H9 (cell line): ENCODE results near the gene SECTM1. TPM values are rescaled to one million over a fixed set of nuclear protein-coding genes. Genes with fewer than 3 reads are reported as not detected.
A peak's percentile ranks its signal among the peaks of the same experiment; 100 is the strongest.
"Not testable (repeated sequence)": the region's sequence is repeated elsewhere in the genome, so short reads cannot be mapped to it uniquely, and the experiment has no call there.

ENCODE experiments used
- DNase-seq: peaks from one replicate; pipeline ENCODE4 v3.0.0-alpha.2; 2017
- H2AFZ ChIP-seq: one replicate; pipeline ENCODE4 v1.6.1; 2013; ENCODE audit warnings: mild to moderate bottlenecking, low read length, control low read depth, moderate library complexity
- H2AK5ac ChIP-seq: 2 replicates; pipeline ENCODE4 v1.6.1; 2013; ENCODE audit warnings: low read length, control low read depth, mixed read lengths; ENCODE audit not compliant: insufficient read length
- H2BK120ac ChIP-seq: one replicate; pipeline ENCODE4 v1.6.1; 2013; ENCODE audit warnings: low read depth, mild to moderate bottlenecking, low read length, control low read depth, inconsistent platforms; ENCODE audit not compliant: poor library complexity, severe bottlenecking
- H2BK12ac ChIP-seq: 2 replicates; pipeline ENCODE4 v1.6.1; 2013; ENCODE audit warnings: low read length, control low read depth, mixed read lengths, low read depth; ENCODE audit not compliant: insufficient read length
- H2BK15ac ChIP-seq: 2 replicates; pipeline ENCODE4 v1.6.1; 2013; ENCODE audit warnings: low read depth, low read length, control low read depth
- H2BK20ac ChIP-seq: one replicate; pipeline ENCODE4 v1.6.1; 2013; ENCODE audit warnings: low read depth, mild to moderate bottlenecking, low read length, control low read depth, inconsistent platforms; ENCODE audit not compliant: poor library complexity, severe bottlenecking
- H2BK5ac ChIP-seq: 2 replicates; pipeline ENCODE4 v1.6.1; 2013; ENCODE audit warnings: low read length, control low read depth, mixed read lengths; ENCODE audit not compliant: insufficient read length
- H3K14ac ChIP-seq: 2 replicates; pipeline ENCODE4 v1.6.1; 2013; ENCODE audit warnings: low read length, control low read depth; ENCODE audit not compliant: insufficient read depth
- H3K18ac ChIP-seq: 2 replicates; pipeline ENCODE4 v1.6.1; 2013; ENCODE audit warnings: low read depth, mild to moderate bottlenecking, mixed read lengths, low read length, control low read depth; ENCODE audit not compliant: insufficient read length
- H3K23ac ChIP-seq: 2 replicates; pipeline ENCODE4 v1.6.1; 2013; ENCODE audit warnings: low read length, control low read depth, mixed read lengths, low read depth; ENCODE audit not compliant: insufficient read length
- H3K23me2 ChIP-seq: 2 replicates; pipeline ENCODE4 v1.6.1; 2013; ENCODE audit warnings: low read depth, mild to moderate bottlenecking, mixed read lengths, low read length, control low read depth; ENCODE audit not compliant: insufficient read length, poor library complexity, severe bottlenecking
- H3K27ac ChIP-seq: 2 replicates; pipeline ENCODE4 v1.5.1; 2013; ENCODE audit warnings: low read length, control low read depth, mixed read lengths, low read depth; ENCODE audit not compliant: insufficient read length
- H3K27me3 ChIP-seq: 2 replicates; pipeline ENCODE4 v1.6.1; 2013; ENCODE audit warnings: low read length, control low read depth, inconsistent platforms; ENCODE audit not compliant: insufficient read depth
- H3K4ac ChIP-seq: 2 replicates; pipeline ENCODE4 v1.6.1; 2013; ENCODE audit warnings: low read depth, mild to moderate bottlenecking, control low read depth, inconsistent platforms, low read length, moderate library complexity
- H3K4me1 ChIP-seq: 2 replicates; pipeline ENCODE4 v1.6.1; 2013; ENCODE audit warnings: low read length, control low read depth, inconsistent platforms; ENCODE audit not compliant: insufficient read depth
- H3K4me2 ChIP-seq: 2 replicates; pipeline ENCODE4 v1.6.1; 2013; ENCODE audit warnings: low read length, control low read depth, mixed read lengths; ENCODE audit not compliant: insufficient read length, insufficient read depth
- H3K56ac ChIP-seq: 2 replicates; pipeline ENCODE4 v1.6.1; 2013; ENCODE audit warnings: low read depth, mild to moderate bottlenecking, mixed read lengths, low read length, control low read depth; ENCODE audit not compliant: insufficient read length
- H3K79me1 ChIP-seq: 2 replicates; pipeline ENCODE4 v1.6.1; 2013; ENCODE audit warnings: low read depth, mild to moderate bottlenecking, moderate library complexity, low read length, control low read depth, inconsistent platforms; ENCODE audit not compliant: insufficient read depth, poor library complexity, severe bottlenecking
- H3K79me2 ChIP-seq: 2 replicates; pipeline ENCODE4 v1.6.1; 2013; ENCODE audit warnings: low read length, control low read depth, inconsistent platforms; ENCODE audit not compliant: insufficient read depth
- H3K9ac ChIP-seq: 2 replicates; pipeline ENCODE4 v1.6.1; 2013; ENCODE audit warnings: low read length, control low read depth, mixed read lengths; ENCODE audit not compliant: insufficient read length; ENCODE audit errors: extremely low read depth
- H3K9me3 ChIP-seq: one replicate; pipeline ENCODE4 v1.6.1; 2013; ENCODE audit warnings: low read depth, low read length, inconsistent platforms; ENCODE audit not compliant: control insufficient read depth
- H3T11ph ChIP-seq: one replicate; pipeline ENCODE4 v1.6.1; 2013; ENCODE audit warnings: mild to moderate bottlenecking, low read length, control low read depth, inconsistent platforms
- H4K20me1 ChIP-seq: one replicate; pipeline ENCODE4 v1.6.1; 2013; ENCODE audit not compliant: control insufficient read depth, insufficient read length, insufficient read depth
- H4K5ac ChIP-seq: 2 replicates; pipeline ENCODE4 v1.6.1; 2013; ENCODE audit warnings: low read depth, mild to moderate bottlenecking, mixed read lengths, low read length, control low read depth; ENCODE audit not compliant: insufficient read length
- H4K8ac ChIP-seq: replicated peaks from 2 replicates; pipeline ENCODE4 v1.6.1; 2013; ENCODE audit warnings: low read length, control low read depth, mixed read lengths, low read depth; ENCODE audit not compliant: insufficient read length
- H4K91ac ChIP-seq: 2 replicates; pipeline ENCODE4 v1.6.1; 2013; ENCODE audit warnings: low read depth, mild to moderate bottlenecking, moderate library complexity, mixed read lengths, low read length, control low read depth; ENCODE audit not compliant: insufficient read length
- H3K27ac Mint-ChIP-seq, 3 experiments: 2 replicates in 2 of 3; 3 replicates in 1 of 3; pipeline ENCODE4 v1.8.0; 2020 to 2021; ENCODE audit warnings: mixed read lengths in 3 of 3, mild to moderate bottlenecking in 1 of 3, moderate library complexity in 1 of 3
- H3K27me3 Mint-ChIP-seq: 2 replicates; pipeline ENCODE4 v1.8.0; 2021; ENCODE audit warnings: low read depth, mild to moderate bottlenecking, moderate library complexity, mixed read lengths
- H3K36me3 Mint-ChIP-seq, 3 experiments: 2 replicates in 2 of 3; 3 replicates in 1 of 3; pipeline ENCODE4 v1.8.0; 2020 to 2021; ENCODE audit warnings: low read depth in 3 of 3, mixed read lengths in 3 of 3; ENCODE audit not compliant: insufficient read depth in 1 of 3
- H3K4me1 Mint-ChIP-seq, 2 experiments: 2 replicates each; pipeline ENCODE4 v1.8.0; 2020; ENCODE audit warnings: mixed read lengths in 2 of 2
- H3K4me3 Mint-ChIP-seq, 2 experiments: 2 replicates in 1 of 2; 3 replicates in 1 of 2; pipeline ENCODE4 v1.8.0; 2020 to 2021; ENCODE audit warnings: mild to moderate bottlenecking in 2 of 2, mixed read lengths in 2 of 2, moderate library complexity in 1 of 2
- H3K9me3 Mint-ChIP-seq, 2 experiments: 2 replicates in 1 of 2; 3 replicates in 1 of 2; pipeline ENCODE4 v1.8.0; 2020; ENCODE audit warnings: mild to moderate bottlenecking in 2 of 2, mixed read lengths in 2 of 2, moderate library complexity in 1 of 2
- WGBS: extraction: QIAGEN DNeasy Blood & Tissue Kit; methylation state at CpG from one replicate; pipeline ENCODE4 v1.1.7; 2013; ENCODE audit warnings: missing lambda C conversion rate, low lambda C conversion rate, mixed read lengths; ENCODE audit not compliant: insufficient read length; ENCODE audit errors: extremely low coverage; 5-methylcytosine and 5-hydroxymethylcytosine counted together
- total RNA-seq: library from RNA; stranded (reverse); gene quantifications from 2 replicates; pipeline ENCODE4 v1.2.1, GENCODE V29; 2021
- TF ChIP-seq, protein P1 (sequence below): fragments of 200-600 bp; sonication (generic); conservative IDR thresholded peaks from 3 replicates; pipeline ENCODE4 v1.8.0; 2021; ENCODE audit warnings: antibody characterized with exemption, mild to moderate bottlenecking

Gene SECTM1
- total RNA-seq, 1 experiment from 2014 or later: 0.28 TPM

DNA sequence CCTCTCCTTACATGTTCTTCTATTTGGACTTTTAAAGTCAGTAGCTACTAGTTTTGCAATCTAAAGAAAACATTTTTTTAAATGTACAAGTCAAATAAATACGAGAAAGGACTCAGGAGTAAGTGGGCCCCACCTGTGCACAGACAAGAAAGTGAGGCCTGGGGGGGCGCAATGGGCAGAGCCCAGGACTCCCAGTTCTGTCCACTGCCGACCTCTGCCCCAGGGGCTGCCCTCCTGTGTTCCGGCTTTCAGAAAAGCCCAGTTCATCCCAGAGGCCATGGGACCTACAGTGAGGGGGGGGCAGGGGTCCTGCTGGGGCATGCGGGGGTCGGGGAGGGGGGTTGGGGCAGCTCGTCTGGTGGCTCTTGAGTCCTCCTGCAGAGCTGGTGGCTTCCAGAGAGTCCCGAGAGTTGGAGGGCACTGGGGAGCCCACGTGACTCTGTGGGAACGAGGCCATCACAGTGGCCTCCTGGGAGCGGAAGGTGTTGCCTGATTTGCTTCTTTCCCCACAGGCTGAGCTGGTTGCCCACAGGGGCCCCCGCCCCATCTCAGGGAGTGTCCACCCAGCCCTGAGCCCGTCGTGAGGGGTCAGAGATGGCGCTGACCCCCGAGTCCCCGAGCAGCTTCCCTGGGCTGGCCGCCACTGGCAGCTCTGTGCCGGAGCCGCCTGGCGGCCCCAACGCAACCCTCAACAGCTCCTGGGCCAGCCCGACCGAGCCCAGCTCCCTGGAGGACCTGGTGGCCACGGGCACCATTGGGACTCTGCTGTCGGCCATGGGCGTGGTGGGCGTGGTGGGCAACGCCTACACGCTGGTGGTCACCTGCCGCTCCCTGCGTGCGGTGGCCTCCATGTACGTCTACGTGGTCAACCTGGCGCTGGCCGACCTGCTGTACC is 40.4 kb upstream of the SECTM1 start:
- no peak overlapping the region for H4K8ac ChIP-seq
- no peak overlapping the region for H3K9ac ChIP-seq
- no peak overlapping the region for H3K56ac ChIP-seq
- Mint-ChIP-seq H3K4me1 (peaks cover 0 to 8% of the 10 kb centered on the region in 2 experiments; a peak in 3 of 4 replicates), H3K4me3 (no peak overlapping the region), H3K9me3 (peaks cover 2 to 4% of the 10 kb centered on the region in 2 experiments; a peak in 2 of 5 replicates), H3K27me3 (peaks cover 41% of the 10 kb centered on the region), H3K36me3 (no peaks in the 10 kb centered on the region), H3K27ac (no peak overlapping the region)
- H2BK12ac ChIP-seq: no peak overlapping the region
- H3K4me2 ChIP-seq: no peak overlapping the region
- no peaks in the 10 kb centered on the region; the same call in 1 of the 2 replicates for H3K4me1 ChIP-seq
- no peak overlapping the region for H4K91ac ChIP-seq
- H2BK5ac ChIP-seq: no peak overlapping the region
- H3K9me3 ChIP-seq: no peaks in the 10 kb centered on the region
- no peaks in the 10 kb centered on the region for H4K20me1 ChIP-seq
- peaks cover 14% of the 10 kb centered on the region for H3K27me3 ChIP-seq
- H3K79me1 ChIP-seq: no peaks in the 10 kb centered on the region
- H3K14ac ChIP-seq: no peak overlapping the region
- H2BK20ac ChIP-seq: no peak overlapping the region
- H3K18ac ChIP-seq: no peak overlapping the region
- TF ChIP-seq, protein P1, sequence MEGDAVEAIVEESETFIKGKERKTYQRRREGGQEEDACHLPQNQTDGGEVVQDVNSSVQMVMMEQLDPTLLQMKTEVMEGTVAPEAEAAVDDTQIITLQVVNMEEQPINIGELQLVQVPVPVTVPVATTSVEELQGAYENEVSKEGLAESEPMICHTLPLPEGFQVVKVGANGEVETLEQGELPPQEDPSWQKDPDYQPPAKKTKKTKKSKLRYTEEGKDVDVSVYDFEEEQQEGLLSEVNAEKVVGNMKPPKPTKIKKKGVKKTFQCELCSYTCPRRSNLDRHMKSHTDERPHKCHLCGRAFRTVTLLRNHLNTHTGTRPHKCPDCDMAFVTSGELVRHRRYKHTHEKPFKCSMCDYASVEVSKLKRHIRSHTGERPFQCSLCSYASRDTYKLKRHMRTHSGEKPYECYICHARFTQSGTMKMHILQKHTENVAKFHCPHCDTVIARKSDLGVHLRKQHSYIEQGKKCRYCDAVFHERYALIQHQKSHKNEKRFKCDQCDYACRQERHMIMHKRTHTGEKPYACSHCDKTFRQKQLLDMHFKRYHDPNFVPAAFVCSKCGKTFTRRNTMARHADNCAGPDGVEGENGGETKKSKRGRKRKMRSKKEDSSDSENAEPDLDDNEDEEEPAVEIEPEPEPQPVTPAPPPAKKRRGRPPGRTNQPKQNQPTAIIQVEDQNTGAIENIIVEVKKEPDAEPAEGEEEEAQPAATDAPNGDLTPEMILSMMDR: no peak
- no peaks in the 10 kb centered on the region for H3K79me2 ChIP-seq
- no peak overlapping the region for H3K27ac ChIP-seq
- no peak overlapping the region; the same call in 1 of the 2 replicates for H2BK15ac ChIP-seq
- H3K4ac ChIP-seq: no peak overlapping the region
- no peak for DNase-seq
- H3K23me2 ChIP-seq: peaks cover 7% of the 10 kb centered on the region
- WGBS: no CpG with 5 or more reads among the region's 37 CpGs
- no peak overlapping the region for H3K23ac ChIP-seq
- no peak overlapping the region for H2BK120ac ChIP-seq
- H2AFZ ChIP-seq: no peak overlapping the region
- no peak overlapping the region for H3T11ph ChIP-seq
- H2AK5ac ChIP-seq: no peak overlapping the region
- no peak overlapping the region for H4K5ac ChIP-seq

DNA sequence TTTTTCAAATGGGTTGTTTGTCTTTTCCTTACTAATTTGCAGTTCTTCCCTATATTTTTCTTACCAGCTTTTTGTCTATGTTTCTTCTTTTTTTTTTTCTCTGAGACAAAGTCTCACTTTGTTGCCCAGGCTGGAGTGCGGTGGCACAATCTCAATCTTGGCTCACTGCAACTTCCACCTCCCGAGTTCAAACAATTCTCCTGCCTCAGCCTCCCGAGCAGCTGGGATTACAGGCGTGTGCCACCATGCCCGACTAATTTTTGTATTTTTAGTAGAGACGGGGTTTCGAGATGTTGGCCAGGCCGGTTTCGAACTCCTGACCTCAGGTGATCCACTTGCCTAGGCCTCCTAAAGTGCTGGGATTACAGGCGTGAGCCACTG is 39.5 kb upstream of the SECTM1 start:
- H3K27me3 ChIP-seq: peaks cover 14% of the 10 kb centered on the region
- H2BK120ac ChIP-seq, H4K8ac ChIP-seq, H3K4me1 Mint-ChIP-seq, H3K4me1 ChIP-seq, H2AK5ac ChIP-seq, H2BK12ac ChIP-seq, H2BK5ac ChIP-seq, H3K14ac ChIP-seq, H3K27ac Mint-ChIP-seq, H2AFZ ChIP-seq, H2BK15ac ChIP-seq, H3K4me2 ChIP-seq, H3K9me3 ChIP-seq, H3K56ac ChIP-seq, H3K18ac ChIP-seq, H3K9me3 Mint-ChIP-seq, H4K91ac ChIP-seq, DNase-seq, H3K4ac ChIP-seq, H4K20me1 ChIP-seq, H2BK20ac ChIP-seq, H3T11ph ChIP-seq, H3K79me1 ChIP-seq, H3K23me2 ChIP-seq, H3K79me2 ChIP-seq, H3K23ac ChIP-seq, H3K27ac ChIP-seq, H3K9ac ChIP-seq, H3K36me3 Mint-ChIP-seq, H4K5ac ChIP-seq: not testable (repeated sequence)
- Mint-ChIP-seq H3K4me3 (peak overlapping the region; percentile 26 to 35; a peak in 2 of 5 replicates), H3K27me3 (peaks cover 43% of the 10 kb centered on the region)
- no CpG with 5 or more reads among the region's 10 CpGs for WGBS
